Measurements from ENCODE around the gene USP22. TPM values are rescaled to one million over a fixed set of nuclear protein-coding genes. Genes with fewer than 3 reads are reported as not detected.
"Not testable (repeated sequence)": the region's sequence is repeated elsewhere in the genome, so short reads cannot be mapped to it uniquely, and the experiment has no call there.

The USP22 gene
- total RNA-seq, 1 experiment from 2014 or later = 157 TPM

DNA sequence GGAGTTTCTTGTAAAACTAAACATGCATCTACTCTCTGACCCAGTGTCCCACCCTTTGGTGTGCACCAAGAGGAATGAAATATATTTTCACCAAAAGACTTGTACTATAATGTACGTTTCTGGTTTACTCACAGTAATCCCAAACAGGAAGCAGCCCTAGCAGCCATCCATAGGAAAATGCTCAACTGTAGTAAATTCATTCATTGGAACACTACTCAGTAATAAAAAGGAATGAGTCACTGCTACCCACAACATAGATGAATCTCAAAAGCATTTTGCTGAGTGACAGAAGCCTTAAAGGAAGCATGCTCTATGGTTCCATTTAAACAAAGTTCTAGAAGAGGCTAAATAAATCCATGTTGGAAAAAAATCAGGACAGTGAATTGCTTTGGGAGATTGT lies 46.3 kb upstream of the USP22 start:
- ChIA-PET CTCF (no interaction called here), POLR2A (no interaction called here)
- Mint-ChIP-seq H3K9me3 (ENCODE audit: unreplicated experiment) (no peaks in the 10 kb centered on the region), H3K4me1 (ENCODE audit: insufficient read depth, unreplicated experiment) (no peaks in the 10 kb centered on the region), H3K27ac (ENCODE audit: low read depth, unreplicated experiment) (no peak overlapping the region), H3K4me3 (ENCODE audit: unreplicated experiment) (no peak overlapping the region), H3K27me3 (ENCODE audit: insufficient read depth, unreplicated experiment) (no peaks in the 10 kb centered on the region), H3K36me3 (ENCODE audit: insufficient read depth, unreplicated experiment) (no peaks in the 10 kb centered on the region)
- no TSS peak for BruUV-seq (replicated peaks)
- intact Hi-C loops (cut with micrococcal nuclease) = no loop called here
- TF ChIP-seq, protein P1, sequence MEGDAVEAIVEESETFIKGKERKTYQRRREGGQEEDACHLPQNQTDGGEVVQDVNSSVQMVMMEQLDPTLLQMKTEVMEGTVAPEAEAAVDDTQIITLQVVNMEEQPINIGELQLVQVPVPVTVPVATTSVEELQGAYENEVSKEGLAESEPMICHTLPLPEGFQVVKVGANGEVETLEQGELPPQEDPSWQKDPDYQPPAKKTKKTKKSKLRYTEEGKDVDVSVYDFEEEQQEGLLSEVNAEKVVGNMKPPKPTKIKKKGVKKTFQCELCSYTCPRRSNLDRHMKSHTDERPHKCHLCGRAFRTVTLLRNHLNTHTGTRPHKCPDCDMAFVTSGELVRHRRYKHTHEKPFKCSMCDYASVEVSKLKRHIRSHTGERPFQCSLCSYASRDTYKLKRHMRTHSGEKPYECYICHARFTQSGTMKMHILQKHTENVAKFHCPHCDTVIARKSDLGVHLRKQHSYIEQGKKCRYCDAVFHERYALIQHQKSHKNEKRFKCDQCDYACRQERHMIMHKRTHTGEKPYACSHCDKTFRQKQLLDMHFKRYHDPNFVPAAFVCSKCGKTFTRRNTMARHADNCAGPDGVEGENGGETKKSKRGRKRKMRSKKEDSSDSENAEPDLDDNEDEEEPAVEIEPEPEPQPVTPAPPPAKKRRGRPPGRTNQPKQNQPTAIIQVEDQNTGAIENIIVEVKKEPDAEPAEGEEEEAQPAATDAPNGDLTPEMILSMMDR (IDR thresholded peaks at IDR 0.05; ENCODE audit: unreplicated experiment) = no peak
- no peak for DNase-seq (ENCODE audit: unreplicated experiment)

DNA sequence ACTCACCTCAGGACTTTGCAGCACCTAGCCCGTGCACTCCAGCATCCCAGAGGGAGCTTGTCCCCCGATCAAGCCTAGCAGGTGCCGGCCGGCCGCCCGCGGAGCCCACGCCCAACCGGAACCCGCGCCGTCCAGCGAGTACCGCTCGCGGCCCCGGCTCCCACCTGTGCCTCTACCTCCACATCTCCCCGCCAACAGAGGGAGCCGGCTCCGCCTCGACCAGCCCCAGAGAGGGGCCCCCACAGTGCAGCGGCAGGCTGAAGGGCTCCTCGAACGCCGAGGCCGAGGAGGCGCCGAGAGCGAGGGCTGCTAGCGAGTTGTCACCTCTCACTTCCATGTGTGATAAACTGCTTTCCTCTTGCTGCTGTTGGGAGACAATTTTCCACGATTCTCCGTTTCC lies 42.9 kb upstream of the USP22 start:
- no TSS peak for BruUV-seq (replicated peaks)
- TF ChIP-seq, protein P1 (IDR thresholded peaks at IDR 0.05; ENCODE audit: unreplicated experiment) = no peak

DNA sequence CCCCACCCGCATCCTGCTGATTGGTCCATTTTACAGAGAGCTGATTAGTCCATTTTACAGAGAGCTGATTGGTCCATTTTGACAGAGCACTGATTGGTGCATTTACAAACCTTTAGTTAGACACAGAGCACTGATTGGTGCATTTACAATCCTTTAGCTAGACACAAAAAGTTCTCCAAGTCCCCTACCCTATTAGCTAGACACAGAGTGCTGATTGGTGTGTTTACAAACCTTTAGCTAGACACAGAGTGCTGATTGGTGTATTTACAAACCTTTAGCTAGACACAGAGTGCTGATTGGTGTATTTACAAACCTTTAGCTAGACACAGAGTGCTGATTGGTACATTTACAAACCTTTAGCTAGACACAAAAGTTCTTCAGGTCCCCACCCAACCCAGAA lies 42.5 kb upstream of the USP22 start:
- H3K4me3 Mint-ChIP-seq (ENCODE audit: unreplicated experiment); H3K27ac Mint-ChIP-seq (ENCODE audit: low read depth, unreplicated experiment); intact Hi-C loops (cut with micrococcal nuclease); H3K27me3 Mint-ChIP-seq (ENCODE audit: insufficient read depth, unreplicated experiment); DNase-seq (ENCODE audit: unreplicated experiment); H3K36me3 Mint-ChIP-seq (ENCODE audit: insufficient read depth, unreplicated experiment); H3K9me3 Mint-ChIP-seq (ENCODE audit: unreplicated experiment); BruUV-seq (replicated peaks); H3K4me1 Mint-ChIP-seq (ENCODE audit: insufficient read depth, unreplicated experiment); POLR2A ChIA-PET: not testable (repeated sequence)
- CTCF ChIA-PET = interaction anchor here (0.9 kb wide), 1 partner anchor 42 kb away, joined by 3 read pairs; no protein-coding TSS in a partner anchor

More for the DNA sequence above, 42.9 kb upstream of the USP22 start:
- Mint-ChIP-seq H3K36me3 (ENCODE audit: insufficient read depth, unreplicated experiment) (no peaks in the 10 kb centered on the region), H3K27ac (ENCODE audit: low read depth, unreplicated experiment) (no peak overlapping the region), H3K9me3 (ENCODE audit: unreplicated experiment) (no peaks in the 10 kb centered on the region), H3K4me3 (ENCODE audit: unreplicated experiment) (no peak overlapping the region), H3K4me1 (ENCODE audit: insufficient read depth, unreplicated experiment) (no peaks in the 10 kb centered on the region), H3K27me3 (ENCODE audit: insufficient read depth, unreplicated experiment) (no peaks in the 10 kb centered on the region)
- no peak for DNase-seq (ENCODE audit: unreplicated experiment)
- ChIA-PET POLR2A (no interaction called here), CTCF (interaction anchor here (0.9 kb wide), 1 partner anchor 42 kb away, joined by 3 read pairs; no protein-coding TSS in a partner anchor)
- intact Hi-C loops (cut with micrococcal nuclease) = no loop called here

DNA sequence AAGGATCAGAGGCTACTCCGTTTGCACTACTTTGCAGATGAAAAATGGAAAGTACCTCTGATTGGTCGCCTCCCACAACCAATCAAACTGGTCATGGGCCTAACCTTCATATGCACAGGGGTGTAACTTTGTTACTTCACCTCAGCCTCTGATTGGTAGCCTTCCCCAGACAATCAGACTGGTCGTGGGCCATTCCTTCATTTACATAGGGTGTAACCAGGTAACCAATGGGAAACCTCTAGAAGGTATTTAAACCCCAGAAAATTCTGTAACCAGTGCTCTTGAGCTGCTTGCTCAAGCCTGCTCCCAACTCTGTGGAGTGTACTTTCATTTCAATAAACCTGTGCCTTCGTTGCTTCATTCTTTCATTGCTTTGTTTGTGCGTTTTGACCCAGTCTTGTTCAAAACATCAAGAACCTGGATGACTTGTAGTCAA lies 39.2 kb upstream of the USP22 start:
- ChIA-PET CTCF (no interaction called here), POLR2A (no interaction called here)
- Mint-ChIP-seq H3K36me3 (ENCODE audit: insufficient read depth, unreplicated experiment) (no peaks in the 10 kb centered on the region), H3K9me3 (ENCODE audit: unreplicated experiment) (no peaks in the 10 kb centered on the region), H3K4me3 (ENCODE audit: unreplicated experiment) (no peak overlapping the region), H3K27me3 (ENCODE audit: insufficient read depth, unreplicated experiment) (peaks cover 22% of the 10 kb centered on the region), H3K27ac (ENCODE audit: low read depth, unreplicated experiment) (no peak overlapping the region), H3K4me1 (ENCODE audit: insufficient read depth, unreplicated experiment) (no peaks in the 10 kb centered on the region)
- DNase-seq (ENCODE audit: unreplicated experiment) = peak; percentile 34
- TF ChIP-seq, protein P1 (IDR thresholded peaks at IDR 0.05; ENCODE audit: unreplicated experiment) = no peak
- intact Hi-C loops (cut with micrococcal nuclease) = no loop called here
- BruUV-seq (replicated peaks) = no TSS peak

DNA sequence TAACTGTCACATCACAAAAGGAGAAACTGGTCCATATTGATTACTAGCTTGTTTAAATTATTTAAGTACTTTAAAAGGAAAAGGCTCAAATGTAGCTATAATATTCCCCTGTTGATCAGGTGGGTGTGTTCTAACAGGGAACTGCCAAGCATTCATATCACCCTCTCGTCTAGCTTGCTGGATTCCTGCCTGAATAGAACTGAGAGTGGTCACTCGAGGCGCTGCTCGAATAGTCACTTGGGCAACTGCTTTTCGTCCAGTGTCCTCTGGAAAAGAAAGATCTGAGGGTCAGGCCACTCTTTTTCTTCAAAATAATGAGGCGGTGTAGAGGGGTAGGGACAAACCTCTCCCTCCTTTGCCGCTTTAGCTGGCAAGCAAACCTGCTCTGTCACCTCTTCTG lies 36.4 kb upstream of the USP22 start:
- intact Hi-C loops (cut with micrococcal nuclease) = no loop called here
- H3K36me3 Mint-ChIP-seq (ENCODE audit: insufficient read depth, unreplicated experiment) = peaks cover 4% of the 10 kb centered on the region
- TF ChIP-seq, protein P1 (IDR thresholded peaks at IDR 0.05; ENCODE audit: unreplicated experiment) = no peak
- POLR2A ChIA-PET = interaction anchor here (0.5 kb wide), 1 partner anchor 110 kb away, joined by 3 read pairs; no protein-coding TSS in a partner anchor
- CTCF ChIA-PET = interaction anchor here (0.9 kb wide), 1 partner anchor 35 kb away, joined by 3 read pairs; no protein-coding TSS in a partner anchor
- H3K9me3 Mint-ChIP-seq (ENCODE audit: unreplicated experiment) = no peaks in the 10 kb centered on the region
- H3K4me1 Mint-ChIP-seq (ENCODE audit: insufficient read depth, unreplicated experiment) = peaks cover 6% of the 10 kb centered on the region
- DNase-seq (ENCODE audit: unreplicated experiment) = no peak
- H3K27me3 Mint-ChIP-seq (ENCODE audit: insufficient read depth, unreplicated experiment) = peaks cover 22% of the 10 kb centered on the region
- H3K27ac Mint-ChIP-seq (ENCODE audit: low read depth, unreplicated experiment) = no peak overlapping the region
- no peak overlapping the region for H3K4me3 Mint-ChIP-seq (ENCODE audit: unreplicated experiment)
- no TSS peak for BruUV-seq (replicated peaks)

Measured in MCF 10A (cell line).